ENCODE results near the gene CFAP126.
"Not testable (repeated sequence)": the region's sequence is repeated elsewhere in the genome, so short reads cannot be mapped to it uniquely, and the experiment has no call there.

Gene CFAP126

DNA sequence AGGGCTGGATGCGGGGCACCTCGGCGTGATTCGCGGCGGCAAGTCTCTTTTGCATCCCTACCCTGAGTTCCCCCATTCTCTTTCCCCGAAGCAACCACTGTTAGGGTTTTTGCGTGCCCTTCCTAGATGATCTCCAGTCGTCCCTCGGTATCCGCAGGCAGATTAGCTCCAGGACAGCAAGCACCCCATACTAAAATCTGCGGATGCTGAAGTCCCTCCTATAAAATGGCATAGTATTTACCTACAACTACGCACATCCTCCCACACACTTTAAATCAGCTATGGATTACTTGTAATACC lies 22.8 kb upstream of the CFAP126 start:
- H3K27me3 ChIP-seq (ENCODE audit: insufficient read depth, low read length): no peaks in the 10 kb centered on the region
- H2AFZ ChIP-seq (ENCODE audit: low read length): no peak overlapping the region
- H3K9ac ChIP-seq (ENCODE audit: low read length): peak overlapping the region; percentile 66
- H3K4me2 ChIP-seq (ENCODE audit: low read length): peak overlapping the region; percentile 72
- H3K4me1 ChIP-seq (ENCODE audit: insufficient read depth, low read length, severe bottlenecking): peaks cover 18% of the 10 kb centered on the region
- no peaks in the 10 kb centered on the region for H3F3A ChIP-seq (ENCODE audit: insufficient read depth, low read length)
- H3K9me2 ChIP-seq (ENCODE audit: low read depth, low read length): no peaks in the 10 kb centered on the region
- H3K4me3 ChIP-seq (ENCODE audit: low read depth, low read length, poor library complexity, severe bottlenecking): peak overlapping the region; percentile 75
- no peaks in the 10 kb centered on the region for H4K20me1 ChIP-seq (ENCODE audit: insufficient read depth, low read length)
- TF ChIP-seq EZH2 (IDR thresholded peaks at IDR 0.05; ENCODE audit: borderline replicate concordance, low read length): no peak
- TF ChIP-seq, protein P1, sequence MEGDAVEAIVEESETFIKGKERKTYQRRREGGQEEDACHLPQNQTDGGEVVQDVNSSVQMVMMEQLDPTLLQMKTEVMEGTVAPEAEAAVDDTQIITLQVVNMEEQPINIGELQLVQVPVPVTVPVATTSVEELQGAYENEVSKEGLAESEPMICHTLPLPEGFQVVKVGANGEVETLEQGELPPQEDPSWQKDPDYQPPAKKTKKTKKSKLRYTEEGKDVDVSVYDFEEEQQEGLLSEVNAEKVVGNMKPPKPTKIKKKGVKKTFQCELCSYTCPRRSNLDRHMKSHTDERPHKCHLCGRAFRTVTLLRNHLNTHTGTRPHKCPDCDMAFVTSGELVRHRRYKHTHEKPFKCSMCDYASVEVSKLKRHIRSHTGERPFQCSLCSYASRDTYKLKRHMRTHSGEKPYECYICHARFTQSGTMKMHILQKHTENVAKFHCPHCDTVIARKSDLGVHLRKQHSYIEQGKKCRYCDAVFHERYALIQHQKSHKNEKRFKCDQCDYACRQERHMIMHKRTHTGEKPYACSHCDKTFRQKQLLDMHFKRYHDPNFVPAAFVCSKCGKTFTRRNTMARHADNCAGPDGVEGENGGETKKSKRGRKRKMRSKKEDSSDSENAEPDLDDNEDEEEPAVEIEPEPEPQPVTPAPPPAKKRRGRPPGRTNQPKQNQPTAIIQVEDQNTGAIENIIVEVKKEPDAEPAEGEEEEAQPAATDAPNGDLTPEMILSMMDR (IDR thresholded peaks at IDR 0.05; ENCODE audit: low read length): no peak
- H3K27ac ChIP-seq (ENCODE audit: low read depth, low read length, poor library complexity, severe bottlenecking): no peak overlapping the region
- H3K9me3 ChIP-seq (ENCODE audit: low read length): no peaks in the 10 kb centered on the region
- H3K36me3 ChIP-seq (ENCODE audit: insufficient read depth, low read length): no peaks in the 10 kb centered on the region
- no peaks in the 10 kb centered on the region for H3K79me2 ChIP-seq (ENCODE audit: insufficient read depth, low read length)

DNA sequence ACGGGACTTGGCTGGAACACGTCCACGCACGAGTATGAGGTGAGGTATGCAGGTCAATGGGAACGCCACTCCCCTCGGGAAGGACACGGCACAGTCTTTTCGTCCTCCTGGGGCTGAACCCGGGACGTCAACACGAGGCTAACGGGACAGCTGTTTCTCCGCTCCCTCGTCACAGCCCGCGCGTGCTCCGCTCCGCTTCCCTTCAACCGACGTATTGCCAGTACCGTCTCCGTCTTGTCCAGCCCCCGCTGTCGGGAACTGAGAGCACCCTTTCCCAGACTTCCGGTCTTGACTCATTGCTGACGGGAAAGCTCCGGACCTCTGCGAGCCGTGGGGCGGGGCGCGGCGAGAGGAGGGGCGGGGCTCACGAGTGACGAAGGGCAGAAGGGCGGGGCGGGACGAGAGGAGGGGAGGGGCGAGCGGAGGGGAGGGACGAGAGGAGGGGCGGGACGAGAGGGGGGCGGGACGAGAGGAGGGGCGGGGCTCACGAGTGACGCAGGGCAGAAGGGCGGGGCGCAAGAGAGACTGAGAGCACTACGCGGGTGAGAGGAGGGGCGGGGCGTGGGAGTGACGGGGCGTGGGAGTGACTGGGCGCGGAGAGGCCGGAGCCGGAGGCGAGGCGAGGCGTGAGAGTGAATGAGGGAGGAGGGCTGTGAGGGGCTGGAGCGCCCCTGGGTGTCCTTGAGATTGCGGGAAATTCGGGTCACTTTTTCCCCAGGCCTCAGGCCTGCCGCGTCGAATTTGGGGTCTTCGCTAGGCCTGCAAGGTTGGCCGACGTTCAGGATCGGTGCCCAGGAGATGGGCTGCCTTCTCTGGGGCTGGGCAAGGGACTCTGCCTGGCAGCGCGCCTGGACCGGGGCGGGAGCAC lies 22.2 kb upstream of the CFAP126 start:
- TF ChIP-seq EZH2 (IDR thresholded peaks at IDR 0.05; ENCODE audit: borderline replicate concordance, low read length): no peak
- TF ChIP-seq, protein P1 (IDR thresholded peaks at IDR 0.05; ENCODE audit: low read length): no peak
- peak overlapping the region; percentile 79 for H3K4me2 ChIP-seq (ENCODE audit: low read length)
- H3F3A ChIP-seq (ENCODE audit: insufficient read depth, low read length): no peaks in the 10 kb centered on the region
- peak overlapping the region; percentile 69 for H3K9ac ChIP-seq (ENCODE audit: low read length)
- H3K9me2 ChIP-seq (ENCODE audit: low read depth, low read length): no peaks in the 10 kb centered on the region
- no peak overlapping the region for H3K27ac ChIP-seq (ENCODE audit: low read depth, low read length, poor library complexity, severe bottlenecking)
- no peak overlapping the region for H2AFZ ChIP-seq (ENCODE audit: low read length)
- no peaks in the 10 kb centered on the region for H3K9me3 ChIP-seq (ENCODE audit: low read length)
- H4K20me1 ChIP-seq (ENCODE audit: insufficient read depth, low read length): no peaks in the 10 kb centered on the region
- H3K79me2 ChIP-seq (ENCODE audit: insufficient read depth, low read length): no peaks in the 10 kb centered on the region
- no peaks in the 10 kb centered on the region for H3K27me3 ChIP-seq (ENCODE audit: insufficient read depth, low read length)
- peak overlapping the region; percentile 75 for H3K4me3 ChIP-seq (ENCODE audit: low read depth, low read length, poor library complexity, severe bottlenecking)
- H3K36me3 ChIP-seq (ENCODE audit: insufficient read depth, low read length): no peaks in the 10 kb centered on the region
- H3K4me1 ChIP-seq (ENCODE audit: insufficient read depth, low read length, severe bottlenecking): peaks cover 18% of the 10 kb centered on the region

DNA sequence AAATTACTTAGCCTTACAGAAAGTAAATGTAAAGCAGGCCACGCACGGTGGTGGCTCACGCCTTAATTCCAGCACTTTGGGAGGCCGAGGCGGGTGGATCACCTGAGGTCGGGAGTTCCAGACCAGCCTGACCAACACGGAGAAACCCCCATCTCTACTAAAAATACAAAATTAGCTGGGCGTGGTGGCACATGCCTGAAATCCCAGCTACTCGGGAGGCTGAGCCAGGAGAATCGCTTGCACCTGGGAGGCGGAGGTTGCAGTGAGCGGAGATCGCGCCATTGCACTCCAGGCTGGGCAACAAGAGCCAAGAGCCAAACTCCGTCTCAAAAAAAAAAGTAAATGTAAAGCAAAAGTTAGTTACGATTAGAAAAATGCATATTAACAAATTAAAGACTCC lies 21.5 kb upstream of the CFAP126 start:
- Histone ChIP-seq H3K9ac (ENCODE audit: low read length) (peak overlapping the region; percentile 69; the same call in 1 of the 2 replicates), H3K4me3 (ENCODE audit: low read depth, low read length, poor library complexity, severe bottlenecking) (peak overlapping the region; percentile 75), H3K4me1 (ENCODE audit: insufficient read depth, low read length, severe bottlenecking) (peaks cover 18% of the 10 kb centered on the region), H3K4me2 (ENCODE audit: low read length) (peak overlapping the region; percentile 79)
- H2AFZ ChIP-seq (ENCODE audit: low read length); H3K9me3 ChIP-seq (ENCODE audit: low read length); H3K36me3 ChIP-seq (ENCODE audit: insufficient read depth, low read length); H3K27ac ChIP-seq (ENCODE audit: low read depth, low read length, poor library complexity, severe bottlenecking); H3K9me2 ChIP-seq (ENCODE audit: low read depth, low read length); H3K27me3 ChIP-seq (ENCODE audit: insufficient read depth, low read length); H3F3A ChIP-seq (ENCODE audit: insufficient read depth, low read length); H3K79me2 ChIP-seq (ENCODE audit: insufficient read depth, low read length); H4K20me1 ChIP-seq (ENCODE audit: insufficient read depth, low read length): not testable (repeated sequence)

DNA sequence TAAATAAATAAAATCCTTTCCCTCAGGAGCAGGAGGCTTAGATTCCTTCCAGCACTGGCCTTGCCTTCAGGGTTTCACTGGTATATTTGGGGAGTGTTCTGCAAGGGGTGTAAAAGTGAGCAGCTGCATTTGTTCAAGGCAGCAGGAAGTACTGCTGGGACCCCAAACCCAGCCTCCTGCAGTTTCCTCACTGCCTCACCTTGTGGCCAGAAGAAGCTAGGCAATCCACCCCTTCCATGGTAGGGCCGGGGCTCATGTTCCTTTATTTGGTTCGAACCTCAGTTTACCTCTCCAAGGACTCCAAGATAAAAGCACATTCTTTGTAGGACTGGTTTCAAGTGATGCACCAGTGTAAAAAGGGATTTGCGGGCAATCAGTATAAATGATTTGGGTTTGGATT lies 21.0 kb upstream of the CFAP126 start:
- H3K4me2 ChIP-seq (ENCODE audit: low read length): peak overlapping the region; percentile 79; the same call in 1 of the 2 replicates
- no peak overlapping the region for H3K4me3 ChIP-seq (ENCODE audit: low read depth, low read length, poor library complexity, severe bottlenecking)
- no peaks in the 10 kb centered on the region for H3F3A ChIP-seq (ENCODE audit: insufficient read depth, low read length)
- peaks cover 18% of the 10 kb centered on the region for H3K4me1 ChIP-seq (ENCODE audit: insufficient read depth, low read length, severe bottlenecking)
- H3K9me2 ChIP-seq (ENCODE audit: low read depth, low read length): no peaks in the 10 kb centered on the region
- TF ChIP-seq, protein P1 (IDR thresholded peaks at IDR 0.05; ENCODE audit: low read length): peak; percentile 13; the same call in 1 of the 2 replicates
- no peak for TF ChIP-seq EZH2 (IDR thresholded peaks at IDR 0.05; ENCODE audit: borderline replicate concordance, low read length)
- no peaks in the 10 kb centered on the region for H3K79me2 ChIP-seq (ENCODE audit: insufficient read depth, low read length)
- no peak overlapping the region for H2AFZ ChIP-seq (ENCODE audit: low read length)
- no peak overlapping the region for H3K27ac ChIP-seq (ENCODE audit: low read depth, low read length, poor library complexity, severe bottlenecking)
- H3K27me3 ChIP-seq (ENCODE audit: insufficient read depth, low read length): no peaks in the 10 kb centered on the region
- no peaks in the 10 kb centered on the region for H3K9me3 ChIP-seq (ENCODE audit: low read length)
- H3K9ac ChIP-seq (ENCODE audit: low read length): no peak overlapping the region
- no peaks in the 10 kb centered on the region for H4K20me1 ChIP-seq (ENCODE audit: insufficient read depth, low read length)
- no peaks in the 10 kb centered on the region for H3K36me3 ChIP-seq (ENCODE audit: insufficient read depth, low read length)

All from OCI-LY1 (cell line).